SK-N-SH (cell line): ENCODE data around the gene ZCCHC3. TPM values are rescaled to one million over a fixed set of nuclear protein-coding genes. Genes with fewer than 3 reads are reported as not detected.

ENCODE experiments used
- CTCF ChIA-PET: fragments of 300-600, 350-600 bp; formaldehyde crosslinking; extraction: SDS; loops from one replicate; lab custom pipeline; 2021; lab: Yijun Ruan, JAX
- POLR2A ChIA-PET: fragments of 350-600 bp; sonication (Branson Sonifier 250); formaldehyde crosslinking; extraction: SDS; loops from one replicate; lab custom pipeline; 2020; ENCODE audit warnings: antibody characterized with exemption, inconsistent platforms; lab: Yijun Ruan, JAX
- DNase-seq: peaks from one replicate; pipeline ENCODE4 v3.0.0; 2012
- H2AFZ ChIP-seq: fragments of 200-600 bp; sonication (generic); 2 replicates; pipeline ENCODE4 v1.8.1; 2016; ENCODE audit warnings: antibody characterized with exemption, mild to moderate bottlenecking, low read depth
- H3F3A ChIP-seq: fragments of 200-600 bp; sonication (generic); replicated peaks from 2 replicates; pipeline ENCODE3; 2016; ENCODE audit warnings: antibody characterized with exemption, mild to moderate bottlenecking; ENCODE audit not compliant: insufficient read depth
- H3K27ac ChIP-seq, 2 experiments: fragments of 200-500 bp in 1 of 2; fragments of 200-600 bp in 1 of 2; sonication (Bioruptor generic) in 1 of 2; sonication (generic), shearing (Covaris generic) in 1 of 2; 2 replicates each; pipeline versions ENCODE4 v1.5.1 to v1.6.1; 2014 to 2016; ENCODE audit warnings: low read depth in 2 of 2, inconsistent platforms in 1 of 2, low read length in 1 of 2, mild to moderate bottlenecking in 1 of 2, mixed read lengths in 1 of 2
- H3K27me3 ChIP-seq: fragments of 200-600 bp; sonication (generic), shearing (Covaris generic); 2 replicates; pipeline ENCODE4 v1.6.1; 2016; ENCODE audit warnings: mixed run types; ENCODE audit not compliant: insufficient read depth
- H3K36me3 ChIP-seq, 2 experiments: fragments of 200-500 bp in 1 of 2; fragments of 200-600 bp in 1 of 2; sonication (Bioruptor generic) in 1 of 2; sonication (generic) in 1 of 2; replicated peaks in 1 of 2; 2 replicates each; pipeline versions ENCODE3 to v1.5.1; 2014 to 2016; ENCODE audit warnings: low read length in 1 of 2, mild to moderate bottlenecking in 1 of 2; ENCODE audit not compliant: insufficient read depth in 2 of 2, control insufficient read depth in 1 of 2
- H3K4me1 ChIP-seq, 2 experiments: fragments of 200-500 bp in 1 of 2; fragments of 200-600 bp in 1 of 2; sonication (Bioruptor generic) in 1 of 2; sonication (generic), shearing (Covaris generic) in 1 of 2; 2 replicates each; pipeline versions ENCODE4 v1.5.1 to v1.6.1; 2014 to 2016; ENCODE audit warnings: low read depth in 1 of 2, low read length in 1 of 2, mixed run types in 1 of 2; ENCODE audit not compliant: insufficient read depth in 2 of 2, control insufficient read depth in 1 of 2
- H3K4me2 ChIP-seq: fragments of 200-600 bp; sonication (generic), shearing (Covaris generic); 2 replicates; pipeline ENCODE4 v1.6.1; 2017; ENCODE audit warnings: mixed run types
- H3K4me3 ChIP-seq, 2 experiments: fragments of 200-500 bp in 1 of 2; fragments of 200-600 bp in 1 of 2; sonication (Bioruptor generic) in 1 of 2; sonication (generic), shearing (Covaris generic) in 1 of 2; 2 replicates each; pipeline versions ENCODE4 v1.5.1 to v1.8.1; 2014 to 2016; ENCODE audit warnings: low read depth in 2 of 2, inconsistent platforms in 1 of 2, low read length in 1 of 2, mild to moderate bottlenecking in 1 of 2, mixed read lengths in 1 of 2, moderate library complexity in 1 of 2
- H3K79me2 ChIP-seq: fragments of 200-600 bp; sonication (generic); 2 replicates; pipeline ENCODE4 v1.8.1; 2017; ENCODE audit warnings: mild to moderate bottlenecking; ENCODE audit not compliant: insufficient read depth
- H3K9ac ChIP-seq: fragments of 200-600 bp; sonication (generic); 2 replicates; pipeline ENCODE4 v1.6.1; 2017; ENCODE audit warnings: mixed run types
- H3K9me2 ChIP-seq: fragments of 200-600 bp; sonication (generic); 2 replicates; pipeline ENCODE4 v1.6.1; 2017; ENCODE audit warnings: mixed run types
- H3K9me3 ChIP-seq: fragments of 200-600 bp; sonication (generic); 2 replicates; pipeline ENCODE4 v1.6.1; 2017; ENCODE audit warnings: mixed run types, mild to moderate bottlenecking, moderate library complexity
- H4K20me1 ChIP-seq: fragments of 200-600 bp; sonication (generic); 2 replicates; pipeline ENCODE4 v1.6.1; 2017; ENCODE audit warnings: mild to moderate bottlenecking, mixed run types; ENCODE audit not compliant: insufficient read depth
- FOXM1 ChIP-seq: IDR thresholded peaks from 2 replicates; pipeline ENCODE4 v1.4.0; 2012; ENCODE audit warnings: low read depth, mild to moderate bottlenecking
- GABPA ChIP-seq: IDR thresholded peaks from 2 replicates; pipeline ENCODE4 v1.4.0; 2012; ENCODE audit warnings: low read depth, mild to moderate bottlenecking
- POLR2AphosphoS5 ChIP-seq: IDR thresholded peaks from 2 replicates; pipeline ENCODE4 v1.6.1; 2012; ENCODE audit warnings: low read depth, low read length
- RCOR1 ChIP-seq: fragments of 150-350 bp; IDR thresholded peaks from 2 replicates; pipeline ENCODE4 v1.6.1; 2017; ENCODE audit warnings: antibody characterized with exemption, low read length
- RFX5 ChIP-seq: IDR thresholded peaks from 2 replicates; pipeline ENCODE4 v1.6.1; 2012; ENCODE audit warnings: mild to moderate bottlenecking, improper control_type of control experiment, low read length
- RXRA ChIP-seq: IDR thresholded peaks from 2 replicates; pipeline ENCODE4 v1.4.0; 2012; ENCODE audit warnings: low read depth, mild to moderate bottlenecking, borderline replicate concordance
- TEAD4 ChIP-seq: IDR thresholded peaks from 2 replicates; pipeline ENCODE4 v1.4.0; 2012; ENCODE audit warnings: mild to moderate bottlenecking, borderline replicate concordance; ENCODE audit not compliant: insufficient read depth
- WGBS: methylation state at CpG from one replicate; pipeline ENCODE4 v1.1.6; 2017; ENCODE audit warnings: low lambda C conversion rate; 5-methylcytosine and 5-hydroxymethylcytosine counted together
- polyA plus RNA-seq, 3 experiments: library from polyadenylated mRNA; depleted of rRNA; stranded (reverse); fragments of >200 nt; gene quantifications; 2 replicates each; pipeline ENCODE4 v1.2.3, GENCODE V29; 2012
- TF ChIP-seq, protein P1 (sequence below): IDR thresholded peaks from 2 replicates; pipeline ENCODE4 v1.4.0; 2012; ENCODE audit warnings: low read depth, borderline replicate concordance
- TF ChIP-seq, protein P2 (sequence below): IDR thresholded peaks from 2 replicates; pipeline ENCODE4 v1.6.1; 2012; ENCODE audit warnings: mild to moderate bottlenecking, low read depth, low read length, moderate library complexity
- TF ChIP-seq, protein P3 (sequence below): IDR thresholded peaks from 2 replicates; pipeline ENCODE4 v1.4.0; 2012; ENCODE audit warnings: low read depth, borderline replicate concordance
- TF ChIP-seq, protein P4 (sequence below): fragments of 150-350 bp; IDR thresholded peaks from 2 replicates; pipeline ENCODE4 v1.6.1; 2017; ENCODE audit warnings: antibody characterized with exemption, low read length, low read depth, borderline replicate concordance

Gene ZCCHC3
- polyA plus RNA-seq, 1 of the 3 experiments (the other 2 are of a cell fraction) = 9.5 TPM

DNA sequence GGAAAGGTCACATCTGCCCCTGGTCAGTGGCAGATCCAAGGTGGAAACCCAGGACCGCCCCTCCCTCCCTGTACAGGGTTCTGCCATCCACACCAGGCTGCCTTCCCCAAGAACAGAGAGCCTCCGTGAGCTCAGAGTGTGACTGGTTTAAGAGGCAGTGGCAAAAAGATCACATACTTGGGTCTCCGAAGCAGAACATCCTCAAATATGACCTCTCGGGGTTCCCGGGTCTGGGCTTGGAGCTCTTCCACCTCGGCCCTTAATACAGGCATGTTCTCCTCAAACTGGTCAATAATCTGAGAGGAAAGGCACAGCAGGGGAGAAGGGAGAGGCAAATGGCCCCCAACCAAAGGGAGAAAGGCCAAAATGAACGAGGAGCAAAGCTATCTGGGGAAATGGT is 21.6 kb upstream of the ZCCHC3 start:
- Histone ChIP-seq H3K79me2 (no peaks in the 10 kb centered on the region), H3K36me3 (peaks cover 0 to 23% of the 10 kb centered on the region in 2 experiments), H3K9ac (no peak overlapping the region), H3K9me2 (no peaks in the 10 kb centered on the region), H3K27ac (no peak overlapping the region), H3K4me1 (no peaks in the 10 kb centered on the region), H3F3A (no peaks in the 10 kb centered on the region), H2AFZ (no peak overlapping the region), H3K4me2 (no peak overlapping the region), H3K27me3 (no peaks in the 10 kb centered on the region), H4K20me1 (no peaks in the 10 kb centered on the region), H3K9me3 (no peaks in the 10 kb centered on the region), H3K4me3 (no peak overlapping the region)
- 84% methylated on average over 6 of the region's 7 CpGs for WGBS
- TF ChIP-seq POLR2AphosphoS5 (no peak), RFX5 (no peak), GABPA (no peak), TEAD4 (no peak), FOXM1 (no peak), RCOR1 (no peak), RXRA (no peak)
- TF ChIP-seq, protein P1, sequence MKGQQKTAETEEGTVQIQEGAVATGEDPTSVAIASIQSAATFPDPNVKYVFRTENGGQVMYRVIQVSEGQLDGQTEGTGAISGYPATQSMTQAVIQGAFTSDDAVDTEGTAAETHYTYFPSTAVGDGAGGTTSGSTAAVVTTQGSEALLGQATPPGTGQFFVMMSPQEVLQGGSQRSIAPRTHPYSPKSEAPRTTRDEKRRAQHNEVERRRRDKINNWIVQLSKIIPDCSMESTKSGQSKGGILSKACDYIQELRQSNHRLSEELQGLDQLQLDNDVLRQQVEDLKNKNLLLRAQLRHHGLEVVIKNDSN = no peak
- TF ChIP-seq, protein P2, sequence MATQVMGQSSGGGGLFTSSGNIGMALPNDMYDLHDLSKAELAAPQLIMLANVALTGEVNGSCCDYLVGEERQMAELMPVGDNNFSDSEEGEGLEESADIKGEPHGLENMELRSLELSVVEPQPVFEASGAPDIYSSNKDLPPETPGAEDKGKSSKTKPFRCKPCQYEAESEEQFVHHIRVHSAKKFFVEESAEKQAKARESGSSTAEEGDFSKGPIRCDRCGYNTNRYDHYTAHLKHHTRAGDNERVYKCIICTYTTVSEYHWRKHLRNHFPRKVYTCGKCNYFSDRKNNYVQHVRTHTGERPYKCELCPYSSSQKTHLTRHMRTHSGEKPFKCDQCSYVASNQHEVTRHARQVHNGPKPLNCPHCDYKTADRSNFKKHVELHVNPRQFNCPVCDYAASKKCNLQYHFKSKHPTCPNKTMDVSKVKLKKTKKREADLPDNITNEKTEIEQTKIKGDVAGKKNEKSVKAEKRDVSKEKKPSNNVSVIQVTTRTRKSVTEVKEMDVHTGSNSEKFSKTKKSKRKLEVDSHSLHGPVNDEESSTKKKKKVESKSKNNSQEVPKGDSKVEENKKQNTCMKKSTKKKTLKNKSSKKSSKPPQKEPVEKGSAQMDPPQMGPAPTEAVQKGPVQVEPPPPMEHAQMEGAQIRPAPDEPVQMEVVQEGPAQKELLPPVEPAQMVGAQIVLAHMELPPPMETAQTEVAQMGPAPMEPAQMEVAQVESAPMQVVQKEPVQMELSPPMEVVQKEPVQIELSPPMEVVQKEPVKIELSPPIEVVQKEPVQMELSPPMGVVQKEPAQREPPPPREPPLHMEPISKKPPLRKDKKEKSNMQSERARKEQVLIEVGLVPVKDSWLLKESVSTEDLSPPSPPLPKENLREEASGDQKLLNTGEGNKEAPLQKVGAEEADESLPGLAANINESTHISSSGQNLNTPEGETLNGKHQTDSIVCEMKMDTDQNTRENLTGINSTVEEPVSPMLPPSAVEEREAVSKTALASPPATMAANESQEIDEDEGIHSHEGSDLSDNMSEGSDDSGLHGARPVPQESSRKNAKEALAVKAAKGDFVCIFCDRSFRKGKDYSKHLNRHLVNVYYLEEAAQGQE = no peak
- TF ChIP-seq, protein P3, sequence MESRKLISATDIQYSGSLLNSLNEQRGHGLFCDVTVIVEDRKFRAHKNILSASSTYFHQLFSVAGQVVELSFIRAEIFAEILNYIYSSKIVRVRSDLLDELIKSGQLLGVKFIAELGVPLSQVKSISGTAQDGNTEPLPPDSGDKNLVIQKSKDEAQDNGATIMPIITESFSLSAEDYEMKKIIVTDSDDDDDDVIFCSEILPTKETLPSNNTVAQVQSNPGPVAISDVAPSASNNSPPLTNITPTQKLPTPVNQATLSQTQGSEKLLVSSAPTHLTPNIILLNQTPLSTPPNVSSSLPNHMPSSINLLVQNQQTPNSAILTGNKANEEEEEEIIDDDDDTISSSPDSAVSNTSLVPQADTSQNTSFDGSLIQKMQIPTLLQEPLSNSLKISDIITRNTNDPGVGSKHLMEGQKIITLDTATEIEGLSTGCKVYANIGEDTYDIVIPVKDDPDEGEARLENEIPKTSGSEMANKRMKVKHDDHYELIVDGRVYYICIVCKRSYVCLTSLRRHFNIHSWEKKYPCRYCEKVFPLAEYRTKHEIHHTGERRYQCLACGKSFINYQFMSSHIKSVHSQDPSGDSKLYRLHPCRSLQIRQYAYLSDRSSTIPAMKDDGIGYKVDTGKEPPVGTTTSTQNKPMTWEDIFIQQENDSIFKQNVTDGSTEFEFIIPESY = no peak
- TF ChIP-seq, protein P4, sequence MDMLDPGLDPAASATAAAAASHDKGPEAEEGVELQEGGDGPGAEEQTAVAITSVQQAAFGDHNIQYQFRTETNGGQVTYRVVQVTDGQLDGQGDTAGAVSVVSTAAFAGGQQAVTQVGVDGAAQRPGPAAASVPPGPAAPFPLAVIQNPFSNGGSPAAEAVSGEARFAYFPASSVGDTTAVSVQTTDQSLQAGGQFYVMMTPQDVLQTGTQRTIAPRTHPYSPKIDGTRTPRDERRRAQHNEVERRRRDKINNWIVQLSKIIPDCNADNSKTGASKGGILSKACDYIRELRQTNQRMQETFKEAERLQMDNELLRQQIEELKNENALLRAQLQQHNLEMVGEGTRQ = no peak
- ChIA-PET POLR2A (no interaction called here), CTCF (interaction anchor here (1.4 kb wide), 1 partner anchor 40 kb away, joined by 3 read pairs; no protein-coding TSS in a partner anchor)
- DNase-seq = no peak
